ENCODE results near the gene WBP2.
"Not testable (repeated sequence)": the region's sequence is repeated elsewhere in the genome, so short reads cannot be mapped to it uniquely, and the experiment has no call there.

Gene WBP2

DNA sequence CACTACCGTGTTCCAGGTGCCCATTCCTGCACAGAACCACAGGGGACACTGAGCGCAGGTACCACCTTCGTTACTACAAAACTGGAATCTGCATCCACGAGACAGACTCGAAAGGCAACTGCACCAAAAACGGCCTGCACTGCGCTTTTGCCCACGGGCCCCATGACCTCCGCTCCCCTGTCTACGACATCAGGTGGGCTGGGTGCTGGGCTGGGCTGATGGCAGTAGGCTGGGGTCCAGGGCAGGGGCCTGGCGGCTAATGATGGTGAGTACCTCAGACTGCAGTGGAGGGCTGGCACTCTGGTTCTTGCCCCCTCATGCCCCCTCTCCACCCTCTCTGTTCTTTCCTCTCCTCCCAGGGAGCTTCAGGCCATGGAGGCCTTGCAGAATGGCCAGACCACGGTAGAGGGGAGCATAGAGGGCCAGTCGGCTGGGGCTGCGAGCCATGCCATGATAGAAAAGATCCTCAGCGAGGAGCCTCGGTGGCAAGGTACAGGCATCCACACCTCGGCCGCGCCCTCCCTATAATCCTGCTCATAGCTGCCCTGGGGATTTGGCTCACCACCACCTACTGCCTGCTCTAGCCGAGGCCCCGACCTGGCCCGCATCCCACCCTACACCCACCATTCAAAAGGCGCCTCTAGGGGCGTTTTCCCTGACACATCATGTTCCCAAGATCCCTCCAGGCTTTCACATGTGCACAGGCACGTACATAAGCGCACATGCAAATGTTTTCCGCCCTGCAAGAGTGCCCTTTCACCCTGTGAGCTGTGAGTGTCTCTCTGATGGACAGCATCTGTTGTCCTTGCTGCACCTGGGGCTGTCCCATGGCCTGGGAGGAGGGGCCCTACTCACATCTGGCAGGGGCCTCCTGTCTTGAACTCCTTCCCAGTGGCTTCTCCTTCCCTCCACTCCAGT lies 42.8 kb downstream of the WBP2 start:
- no peak for DNase-seq

- no peak for DNase-seq
These were observed 44.0 kb downstream of the WBP2 start for GRCh38 chr17:75811174-75811573.

- DNase-seq = not testable (repeated sequence)
These were observed 44.4 kb downstream of the WBP2 start for GRCh38 chr17:75810756-75811155.

GRCh38 chr17:75810216-75810615 lies 44.9 kb downstream of the WBP2 start:
- DNase-seq = no peak

GRCh38 chr17:75809631-75810111 lies 45.5 kb downstream of the WBP2 start:
- DNase-seq = no peak

GRCh38 chr17:75808905-75809621 lies 46.1 kb downstream of the WBP2 start:
- no peak for DNase-seq

GRCh38 chr17:75808549-75808904 lies 46.6 kb downstream of the WBP2 start:
- DNase-seq = no peak

DNA sequence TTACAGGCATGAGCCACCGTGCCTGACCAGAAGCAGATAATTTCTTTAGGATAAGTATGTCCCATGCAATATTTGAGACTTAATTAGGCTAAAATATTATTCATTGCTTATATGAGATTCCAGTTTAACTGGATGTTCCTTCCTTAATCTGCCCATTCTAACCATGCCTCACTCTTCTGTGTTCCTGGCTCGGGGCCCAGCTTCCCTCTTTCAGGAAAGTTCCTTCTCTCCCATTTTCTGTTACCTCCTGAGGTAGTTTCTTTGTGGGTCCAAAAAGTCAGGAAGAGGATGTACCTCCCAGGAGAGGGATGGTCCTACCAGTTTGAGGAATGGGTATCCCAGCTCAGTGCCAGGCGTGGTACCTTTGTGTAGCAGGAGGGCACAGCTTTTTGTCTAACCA lies 47.3 kb downstream of the WBP2 start:
- no peak for DNase-seq

- DNase-seq = no peak
These were observed 48.2 kb downstream of the WBP2 start for GRCh38 chr17:75806822-75807500.

DNA sequence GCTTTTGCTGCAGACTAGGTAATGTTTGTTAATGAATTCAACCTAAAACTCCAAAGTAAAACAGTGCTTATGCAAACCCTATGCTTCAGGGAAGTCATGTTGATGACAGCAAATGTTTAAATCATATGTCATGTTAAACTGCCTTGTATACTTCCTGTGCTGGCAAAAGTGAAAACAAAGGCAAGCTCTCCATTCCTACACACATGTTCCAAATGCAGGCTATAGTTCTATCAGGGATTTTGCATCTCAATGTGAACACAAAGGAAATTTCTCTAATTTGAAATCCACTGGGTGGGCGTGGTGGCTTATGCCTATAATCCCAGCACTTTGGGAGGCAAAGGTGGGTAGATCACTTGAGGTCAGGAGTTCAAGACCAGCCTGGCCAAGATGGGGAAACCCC lies 51.3 kb downstream of the WBP2 start:
- DNase-seq = no peak

- DNase-seq = no peak
These were observed 55.7 kb downstream of the WBP2 start for GRCh38 chr17:75799402-75799801.

DNA sequence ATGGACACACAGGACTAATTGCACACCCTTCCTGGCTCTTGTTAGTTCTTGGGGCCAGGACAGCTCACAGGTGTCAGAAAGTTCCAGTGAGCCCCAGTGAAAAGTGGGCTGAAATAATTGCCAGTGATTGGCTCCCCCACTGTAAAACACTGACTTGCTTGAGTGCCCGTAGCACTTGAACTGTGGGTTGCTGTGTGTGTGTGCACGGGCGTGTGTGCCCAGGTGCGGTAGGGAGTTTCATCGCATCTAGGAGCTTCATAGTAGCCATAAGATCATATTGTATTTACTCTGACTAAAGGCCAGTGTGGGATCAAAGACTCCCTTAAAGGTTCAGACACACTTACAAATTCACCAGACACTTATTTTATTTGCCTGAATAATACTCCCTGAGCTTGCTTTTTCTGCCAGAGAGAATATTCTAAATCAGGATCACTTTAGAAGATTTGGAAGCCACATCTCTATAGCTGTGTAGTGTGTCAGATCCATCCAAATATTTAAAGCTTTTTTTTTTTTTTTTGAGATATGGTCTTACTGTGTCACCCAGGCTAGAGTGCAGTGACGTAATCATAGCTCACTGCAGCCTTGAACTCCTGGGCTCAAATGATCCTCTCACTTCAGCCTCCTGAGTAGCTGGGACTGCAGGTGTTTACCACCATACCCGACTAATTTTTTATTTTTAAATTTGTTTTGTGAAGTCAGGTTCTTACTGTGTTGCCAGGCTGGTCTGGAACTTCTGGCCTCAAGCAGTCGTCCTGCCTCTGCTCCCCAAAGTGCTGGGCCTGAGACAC lies 59.1 kb downstream of the WBP2 start:
- no peak for DNase-seq

All from activated T-cell treated with anti-CD3 and anti-CD28 coated beads, Interleukin-2, amount 50 U/mL, for 48 hours (primary cell).